CD4-positive, alpha-beta T cell treated with Interleukin-15 for 1 hour (primary cell): ENCODE data around the gene TMEM117.
"Not testable (repeated sequence)": the region's sequence is repeated elsewhere in the genome, so short reads cannot be mapped to it uniquely, and the experiment has no call there.

Experiments
- DNase-seq: peaks from one replicate; pipeline ENCODE4 v3.0.0-alpha.2; 2020

Gene TMEM117

DNA sequence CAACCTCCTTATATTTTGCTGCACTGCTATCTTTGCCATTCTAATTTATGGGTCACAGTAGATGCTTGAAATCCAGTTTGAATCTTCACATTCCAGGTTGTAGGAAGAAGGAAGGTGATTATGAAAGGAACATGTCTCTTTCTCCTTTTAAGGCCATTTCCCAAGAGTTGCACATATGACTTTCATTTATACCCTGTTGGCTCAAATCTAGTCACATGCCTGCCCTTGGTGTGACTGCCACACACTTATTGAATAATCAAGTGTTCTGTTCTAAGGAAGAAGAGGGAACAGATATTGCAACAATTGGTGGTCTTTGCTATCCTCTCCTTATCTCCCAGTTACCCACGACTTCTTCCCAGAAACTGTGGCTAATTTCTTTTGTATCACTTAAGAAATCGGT, 404.3 kb downstream of the TMEM117 start:
- DNase-seq: no peak

DNA sequence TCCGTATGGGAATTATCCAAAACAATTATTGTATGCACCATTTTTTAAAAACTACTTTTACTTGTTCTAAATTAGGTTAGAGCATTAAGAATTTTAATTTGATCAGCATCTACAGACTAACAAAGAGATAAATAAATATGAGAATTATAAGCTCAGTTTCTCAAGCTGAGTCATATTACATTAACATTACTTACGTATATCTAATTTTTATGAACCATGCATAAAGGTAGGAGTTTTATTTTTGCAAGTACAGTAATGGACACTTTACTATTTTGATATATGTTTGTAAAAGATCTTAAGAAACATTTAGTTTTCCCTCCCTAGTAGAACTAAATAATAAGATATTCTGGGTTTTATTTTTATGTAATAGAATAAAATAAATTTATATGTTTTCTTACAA, 410.1 kb downstream of the TMEM117 start:
- no peak for DNase-seq

DNA sequence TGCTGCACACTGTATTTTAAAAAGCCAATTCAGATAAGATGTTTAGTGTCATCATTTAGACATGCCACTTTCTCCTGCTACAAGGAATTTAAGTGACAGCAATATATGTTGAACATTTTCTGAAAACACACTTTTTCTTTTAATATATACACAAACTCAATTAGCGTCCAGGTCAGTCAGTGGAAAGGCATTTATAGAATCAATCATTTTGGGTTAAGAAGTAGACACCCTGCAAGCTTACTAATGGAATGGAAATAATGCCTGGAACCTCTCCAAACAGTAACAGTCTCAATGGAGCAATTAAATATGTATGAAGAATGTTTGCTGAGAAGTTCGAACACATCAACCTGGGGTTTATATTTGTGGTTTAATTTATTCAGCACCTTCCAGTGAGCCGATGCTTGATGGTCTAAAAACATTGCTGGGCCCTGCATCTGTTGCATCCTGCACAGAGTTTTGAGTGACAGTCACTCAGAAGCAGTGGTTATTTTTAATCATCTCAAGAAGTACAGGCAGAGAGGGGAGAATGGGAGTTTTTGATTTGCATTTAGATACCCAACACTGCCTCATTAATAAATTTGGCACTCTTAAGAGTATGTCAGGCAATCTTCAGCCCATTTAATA, 410.7 kb downstream of the TMEM117 start:
- DNase-seq: no peak

DNA sequence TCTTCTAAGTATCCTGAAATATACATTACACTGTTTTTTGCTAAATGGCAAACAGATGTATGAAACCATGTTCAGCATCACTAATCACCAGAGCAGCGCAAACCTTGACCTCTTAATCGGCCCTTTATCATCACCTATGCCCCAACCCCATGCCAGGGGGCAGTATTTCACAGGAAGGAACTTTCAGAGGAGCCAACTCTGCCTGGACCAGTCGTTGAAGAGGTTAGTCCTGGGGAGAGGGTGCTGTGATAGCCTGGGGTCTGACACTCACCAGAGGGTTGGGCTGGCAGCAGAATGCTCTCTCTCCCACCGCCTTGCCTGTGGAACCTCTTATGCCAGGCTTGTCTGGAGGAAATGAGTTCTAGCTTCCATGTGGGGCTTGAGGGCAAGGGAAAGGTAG, 411.7 kb downstream of the TMEM117 start:
- no peak for DNase-seq

- no peak for DNase-seq
Observed at GRCh38 chr12:44248436-44248835, 412.6 kb downstream of the TMEM117 start.

GRCh38 chr12:44250440-44250839, 414.6 kb downstream of the TMEM117 start:
- DNase-seq: not testable (repeated sequence)

DNA sequence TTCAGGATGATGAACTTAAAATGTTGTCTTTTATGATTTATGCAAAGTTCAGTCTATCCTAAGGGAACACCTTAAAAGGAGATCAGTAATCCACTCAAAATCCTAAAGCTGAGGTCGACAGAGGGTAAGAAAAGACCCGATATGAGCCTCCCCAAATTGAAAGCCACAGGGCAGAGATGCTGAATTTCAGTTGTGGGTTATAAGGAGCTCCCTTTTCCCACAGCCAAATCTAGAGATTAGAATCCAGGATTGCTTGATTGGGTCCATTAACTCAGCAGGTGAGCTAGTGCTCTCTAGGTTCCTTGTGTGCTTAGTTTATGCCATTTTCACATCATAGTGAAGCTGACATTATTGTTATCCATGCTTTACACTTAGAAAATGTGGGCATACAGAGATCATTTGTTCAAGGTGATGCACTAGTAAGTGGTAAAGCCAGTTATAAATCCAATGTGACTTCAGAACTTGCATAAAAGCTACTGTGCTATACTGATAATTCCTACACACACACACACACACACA, 417.5 kb downstream of the TMEM117 start:
- DNase-seq: no peak

DNA sequence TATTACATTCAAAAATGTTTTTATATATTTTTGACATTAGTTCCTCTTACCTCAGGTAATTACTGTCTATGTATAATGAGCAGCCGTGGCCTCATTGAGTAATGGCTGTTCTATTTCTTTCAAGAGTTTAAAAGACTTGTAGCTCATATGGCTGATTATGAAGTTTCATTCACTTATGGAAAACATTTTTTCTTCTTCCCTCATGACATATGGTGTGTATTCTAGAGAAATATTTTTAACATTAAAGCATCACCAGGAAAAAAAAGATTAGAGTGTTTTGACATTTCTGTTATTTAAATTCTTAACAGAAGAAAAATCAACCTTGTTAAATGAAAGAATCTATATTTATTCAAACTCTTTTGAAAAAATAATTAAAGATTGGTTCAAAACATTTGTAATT, 422.4 kb downstream of the TMEM117 start:
- DNase-seq: no peak

GRCh38 chr12:44259890-44260289, 424.0 kb downstream of the TMEM117 start:
- no peak for DNase-seq

GRCh38 chr12:44260581-44260980, 424.7 kb downstream of the TMEM117 start:
- no peak for DNase-seq

- DNase-seq: no peak
Observed at GRCh38 chr12:44285321-44285960, 449.6 kb downstream of the TMEM117 start.

DNA sequence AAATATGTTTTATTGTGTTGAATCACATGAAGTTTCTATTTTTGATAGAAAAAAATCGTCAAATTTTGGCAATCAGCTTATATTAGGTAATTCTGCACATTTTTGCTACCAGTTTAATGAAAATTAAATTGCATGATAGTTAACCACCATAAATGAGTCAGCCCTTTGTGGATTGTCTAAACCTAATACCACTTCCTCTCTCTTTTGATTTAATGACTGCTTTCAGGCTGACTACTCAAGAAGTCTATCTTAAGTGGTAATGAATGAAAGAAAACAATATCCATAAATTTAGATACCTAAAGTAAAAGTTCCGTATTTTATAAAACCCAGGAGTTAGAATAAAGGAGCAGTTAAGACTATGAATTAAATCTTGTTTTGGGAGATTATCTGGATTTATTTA, 450.5 kb downstream of the TMEM117 start:
- DNase-seq: no peak

- DNase-seq: no peak
Observed at GRCh38 chr12:44286821-44287505, 451.1 kb downstream of the TMEM117 start.

GRCh38 chr12:44287545-44287944, 451.7 kb downstream of the TMEM117 start:
- DNase-seq: no peak

DNA sequence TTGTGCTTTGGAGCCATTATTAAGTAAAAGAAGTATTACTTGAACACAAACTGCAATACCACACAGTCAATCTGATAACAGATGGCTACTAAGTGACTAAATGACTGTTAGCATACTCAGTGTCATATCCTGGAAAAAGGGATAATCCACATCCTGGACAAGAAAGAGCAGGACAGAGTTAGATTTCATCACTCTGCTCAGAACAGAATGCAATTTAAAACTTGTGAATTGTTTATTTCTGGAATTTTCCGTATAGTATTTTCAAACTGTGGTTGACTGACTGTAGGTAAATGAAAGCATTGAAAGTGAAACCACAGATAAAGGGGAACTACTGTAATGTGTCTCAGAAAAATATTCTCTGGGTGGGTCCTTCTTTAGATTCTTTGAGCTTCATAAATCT, 458.8 kb downstream of the TMEM117 start:
- DNase-seq: no peak

- DNase-seq: no peak
Observed at GRCh38 chr12:44295958-44296623, 460.2 kb downstream of the TMEM117 start.

GRCh38 chr12:44296624-44297197, 460.8 kb downstream of the TMEM117 start:
- DNase-seq: no peak

DNA sequence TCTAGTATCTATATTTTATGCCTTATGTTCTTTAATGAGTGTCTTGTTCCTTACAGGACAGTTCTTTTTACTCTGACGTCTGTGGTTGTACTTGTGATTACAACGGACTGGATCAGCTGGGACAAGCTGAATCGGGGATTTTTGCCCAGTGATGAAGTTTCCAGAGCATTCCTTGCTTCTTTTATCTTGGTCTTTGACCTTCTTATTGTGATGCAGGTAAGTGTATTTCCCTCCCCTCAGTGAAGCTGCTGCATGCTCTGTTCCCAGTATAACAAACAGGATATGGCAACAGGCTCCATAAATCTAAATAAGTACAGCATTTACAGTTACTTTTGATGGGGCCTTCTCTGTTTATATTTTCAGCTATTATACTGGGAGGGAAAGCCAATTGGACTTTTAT, 463.6 kb downstream of the TMEM117 start:
- no peak for DNase-seq

DNA sequence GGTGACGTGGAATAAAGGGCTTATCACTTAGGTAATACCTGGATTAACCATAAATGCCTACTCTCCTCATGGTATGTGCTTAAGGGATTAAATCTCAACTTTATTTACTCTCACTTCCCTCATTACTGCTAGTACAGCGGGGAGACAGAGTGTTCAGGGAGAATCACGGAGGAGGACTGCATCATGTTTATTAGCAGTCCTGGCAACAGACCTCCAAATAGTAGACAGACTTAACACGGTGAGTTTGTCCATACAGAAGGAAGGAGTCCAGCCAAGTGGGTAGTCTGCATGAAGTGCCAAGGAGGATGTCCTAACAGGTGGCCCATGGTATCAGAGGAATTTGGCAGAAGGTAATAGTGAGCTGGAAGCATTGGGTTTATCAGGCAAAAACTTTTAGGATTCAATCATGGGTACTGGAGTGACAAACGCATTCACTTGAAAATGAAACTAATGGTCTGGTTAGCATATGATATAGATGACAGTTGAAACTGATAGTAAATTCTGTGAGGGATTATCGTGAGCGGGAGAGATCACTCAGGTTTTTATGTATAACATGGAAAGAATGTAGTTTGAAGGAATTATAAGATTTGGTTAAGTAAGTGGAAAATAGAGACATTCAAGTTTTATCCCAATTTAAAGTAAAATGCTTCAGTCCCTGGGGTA, 471.8 kb downstream of the TMEM117 start:
- no peak for DNase-seq

DNA sequence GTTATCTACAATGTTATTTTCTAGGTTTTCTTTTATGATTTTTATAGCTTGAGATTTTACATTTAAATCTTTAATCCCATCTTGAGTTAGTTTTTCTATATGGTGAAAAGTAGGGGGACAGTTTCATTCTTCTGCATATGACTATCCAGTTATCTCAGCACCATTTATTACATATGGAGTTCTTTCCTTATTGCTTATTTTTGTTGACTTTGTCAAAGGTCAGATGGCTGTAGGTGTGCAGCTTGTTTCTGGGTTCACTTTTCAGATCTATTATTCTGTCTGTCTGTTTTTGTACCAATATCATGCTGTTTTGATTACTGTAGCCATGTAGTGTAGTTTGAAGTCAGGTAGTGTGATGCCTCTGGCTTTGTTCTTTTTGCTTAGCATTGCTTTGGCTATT, 477.3 kb downstream of the TMEM117 start:
- no peak for DNase-seq

DNA sequence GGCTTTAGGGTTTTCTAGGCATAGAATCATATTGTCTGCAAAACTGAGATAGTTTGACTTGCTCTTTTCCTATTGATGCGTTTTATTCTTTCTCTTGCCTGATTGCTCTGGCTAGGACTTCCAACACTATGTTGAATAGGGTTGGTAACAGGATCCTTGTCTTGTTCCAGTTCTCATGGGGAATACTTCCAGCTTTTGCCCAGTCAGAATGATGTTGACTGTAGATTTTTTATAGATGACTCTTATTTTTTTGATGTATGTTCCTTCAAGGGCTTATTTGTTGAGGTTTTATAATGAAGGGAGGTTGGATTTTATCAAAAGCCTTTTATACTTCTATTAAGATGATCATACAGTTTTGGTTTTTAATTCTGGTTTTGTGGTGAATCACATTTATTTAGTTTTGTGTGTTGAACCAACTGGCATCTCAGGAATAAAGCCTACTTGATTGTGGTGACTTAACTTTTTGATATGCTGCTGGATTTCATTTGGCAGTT, 478.2 kb downstream of the TMEM117 start:
- DNase-seq: no peak

DNA sequence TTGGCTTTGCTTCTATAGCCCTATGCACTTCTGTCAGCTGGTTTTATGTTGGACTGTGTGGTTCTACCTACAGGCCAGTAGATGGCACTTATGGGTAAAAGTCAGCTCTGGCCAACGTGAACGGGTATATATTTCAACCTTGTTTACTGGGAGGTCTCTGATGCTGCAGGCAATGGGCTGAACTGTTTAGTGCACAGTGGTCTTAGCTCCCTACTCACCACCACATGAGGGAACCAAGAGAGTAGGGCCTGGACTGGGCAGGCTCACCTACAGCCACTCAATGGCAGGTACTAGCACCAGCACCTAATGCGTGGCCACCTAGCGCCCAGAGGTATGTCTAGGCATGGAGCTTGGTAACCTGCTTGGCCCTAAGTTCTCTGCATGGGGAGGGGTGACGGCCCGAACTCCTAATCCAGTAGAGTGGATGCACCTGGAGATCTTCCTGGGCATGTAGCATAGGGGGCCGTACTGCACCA, 481.8 kb downstream of the TMEM117 start:
- DNase-seq: no peak
